Caco-2 (cell line): Measurements from ENCODE around the gene THEM4. TPM values are rescaled to one million over a fixed set of nuclear protein-coding genes. Genes with fewer than 3 reads are reported as not detected.

Experiments used
- BruUV-seq: library from RNA; stranded (reverse); fragments of 400-500 nt; replicated peaks from 2 replicates; lab custom pipeline; 2021; lab: Mats Ljungman, UMichigan
- CTCF ChIA-PET: fragments of 300-600 bp; sonication (Branson Sonifier 250); formaldehyde crosslinking; loops from one replicate; lab custom pipeline; 2022; ENCODE audit warnings: antibody characterized with exemption; lab: Charles Lee
- POLR2A ChIA-PET: fragments of 300-600 bp; sonication (Branson Sonifier 250); formaldehyde crosslinking; loops from one replicate; lab custom pipeline; 2022; ENCODE audit warnings: antibody characterized with exemption; lab: Charles Lee
- DNase-seq, 2 experiments: peaks; one replicate each; pipeline versions ENCODE4 v3.0.0 to v3.0.0-alpha.2; 2020 to 2022
- H3K27me3 ChIP-seq: replicated peaks from 2 replicates; pipeline ENCODE4 v1.6.0; 2011; ENCODE audit warnings: low read length; ENCODE audit not compliant: control insufficient read depth, insufficient read depth
- H3K36me3 ChIP-seq: 2 replicates; pipeline ENCODE4 v1.5.1; 2011; ENCODE audit warnings: low read length; ENCODE audit not compliant: control insufficient read depth, insufficient read depth
- H3K4me1 ChIP-seq: fragments of 250-450 bp; sonication (Bioruptor Pico); 2 replicates; pipeline ENCODE4 v1.5.1; 2020; ENCODE audit warnings: mild to moderate bottlenecking
- H3K4me3 ChIP-seq: 2 replicates; pipeline ENCODE4 v1.5.1; 2011; ENCODE audit warnings: low read depth, mild to moderate bottlenecking, control low read depth, low read length
- H3K9me3 ChIP-seq: fragments of 250-450 bp; sonication (Bioruptor Pico); 2 replicates; pipeline ENCODE4 v1.5.1; 2020; ENCODE audit warnings: mild to moderate bottlenecking, moderate library complexity
- H3K27ac Mint-ChIP-seq: one replicate; pipeline ENCODE4 v1.8.0; 2022; ENCODE audit warnings: mixed read lengths; ENCODE audit not compliant: unreplicated experiment
- H3K27me3 Mint-ChIP-seq: one replicate; pipeline ENCODE4 v1.8.0; 2022; ENCODE audit warnings: mixed read lengths; ENCODE audit not compliant: insufficient read depth, unreplicated experiment
- H3K36me3 Mint-ChIP-seq: one replicate; pipeline ENCODE4 v1.8.0; 2022; ENCODE audit warnings: mild to moderate bottlenecking, mixed read lengths; ENCODE audit not compliant: insufficient read depth, unreplicated experiment
- H3K4me1 Mint-ChIP-seq: one replicate; pipeline ENCODE4 v1.8.0; 2022; ENCODE audit warnings: low read depth, mixed read lengths; ENCODE audit not compliant: unreplicated experiment
- H3K4me3 Mint-ChIP-seq: one replicate; pipeline ENCODE4 v1.8.0; 2022; ENCODE audit warnings: mild to moderate bottlenecking, moderate library complexity, mixed read lengths; ENCODE audit not compliant: unreplicated experiment
- H3K9me3 Mint-ChIP-seq: one replicate; pipeline ENCODE4 v1.8.0; 2022; ENCODE audit warnings: mixed read lengths; ENCODE audit not compliant: unreplicated experiment
- CTCF ChIP-seq, 2 experiments: fragments of 200-600 bp in 1 of 2; IDR thresholded peaks; 1 replicate in 1 of 2; 2 replicates in 1 of 2; pipeline versions ENCODE4 v1.5.1 to v1.8.0; 2011 to 2022; ENCODE audit warnings: antibody characterized with exemption in 1 of 2, control low read depth in 1 of 2, inconsistent platforms in 1 of 2, low read depth in 1 of 2, low read length in 1 of 2, mild to moderate bottlenecking in 1 of 2, moderate library complexity in 1 of 2; ENCODE audit not compliant: insufficient read depth in 1 of 2, severe bottlenecking in 1 of 2, unreplicated experiment in 1 of 2
- intact Hi-C: fragments of 100-400 bp; cut with micrococcal nuclease; formaldehyde crosslinking; loops from one replicate; pipeline ENCODE4 v1.10.0; 2022; ENCODE audit not compliant: unreplicated experiment
- total RNA-seq: library from RNA; stranded (reverse); gene quantifications from 2 replicates; pipeline ENCODE4 v1.2.3, GENCODE V29; 2022

THEM4 gene
- total RNA-seq, 1 experiment from 2014 or later = 9.5 TPM

- ChIA-PET POLR2A (no interaction called here), CTCF (no interaction called here)
- intact Hi-C loops = no loop called here
- Mint-ChIP-seq H3K4me1 (peaks cover 19% of the 10 kb centered on the region), H3K36me3 (peaks cover 5% of the 10 kb centered on the region), H3K27ac (no peak overlapping the region), H3K27me3 (no peaks in the 10 kb centered on the region), H3K4me3 (no peak overlapping the region), H3K9me3 (no peaks in the 10 kb centered on the region)
- DNase-seq = no peak
- Histone ChIP-seq H3K9me3 (no peaks in the 10 kb centered on the region), H3K4me1 (peaks cover 13% of the 10 kb centered on the region), H3K36me3 (no peaks in the 10 kb centered on the region), H3K27me3 (no peaks in the 10 kb centered on the region), H3K4me3 (no peak overlapping the region)
- no TSS peak for BruUV-seq
- no peak for TF ChIP-seq CTCF (IDR thresholded peaks at IDR 0.05; ENCODE audit: insufficient read depth in 1 of 2, low read depth in 1 of 2, low read length in 1 of 2, severe bottlenecking in 1 of 2, unreplicated experiment in 1 of 2)
These were observed 78.1 kb downstream of the THEM4 start for GRCh38 chr1:151831256-151831591.

GRCh38 chr1:151830055-151830454 lies 79.3 kb downstream of the THEM4 start:
- intact Hi-C loops = no loop called here
- Histone ChIP-seq H3K4me1 (0 out of 2 replicates have a peak, but pooled peaks cover 1% of the 10 kb centered on the region), H3K9me3 (no peaks in the 10 kb centered on the region), H3K4me3 (no peak overlapping the region), H3K27me3 (no peaks in the 10 kb centered on the region), H3K36me3 (no peaks in the 10 kb centered on the region)
- H3K9me3 Mint-ChIP-seq = no peaks in the 10 kb centered on the region
- peaks cover 4% of the 10 kb centered on the region for H3K36me3 Mint-ChIP-seq
- H3K4me3 Mint-ChIP-seq = no peak overlapping the region
- POLR2A ChIA-PET = no interaction called here
- no peaks in the 10 kb centered on the region for H3K27me3 Mint-ChIP-seq
- CTCF ChIA-PET = interaction anchor here (0.6 kb wide), 1 partner anchor 10 kb away, joined by 3 read pairs; no protein-coding TSS in a partner anchor
- no peak for DNase-seq
- BruUV-seq = no TSS peak
- no peak overlapping the region for H3K27ac Mint-ChIP-seq
- no peak for TF ChIP-seq CTCF (IDR thresholded peaks at IDR 0.05; ENCODE audit: insufficient read depth in 1 of 2, low read depth in 1 of 2, low read length in 1 of 2, severe bottlenecking in 1 of 2, unreplicated experiment in 1 of 2)
- peaks cover 12% of the 10 kb centered on the region for H3K4me1 Mint-ChIP-seq

- Mint-ChIP-seq H3K27me3 (no peaks in the 10 kb centered on the region), H3K27ac (no peak overlapping the region), H3K36me3 (peaks cover 4% of the 10 kb centered on the region), H3K4me3 (no peak overlapping the region), H3K4me1 (peaks cover 12% of the 10 kb centered on the region), H3K9me3 (no peaks in the 10 kb centered on the region)
- Histone ChIP-seq H3K27me3 (no peaks in the 10 kb centered on the region; the same call in 1 of the 2 replicates), H3K4me3 (no peak overlapping the region), H3K36me3 (no peaks in the 10 kb centered on the region), H3K4me1 (no peaks in the 10 kb centered on the region), H3K9me3 (no peaks in the 10 kb centered on the region)
- ChIA-PET CTCF (no interaction called here), POLR2A (interaction anchor here (0.5 kb wide), 1 partner anchor 345 kb away, joined by 3 read pairs; no protein-coding TSS in a partner anchor)
- no peak for DNase-seq
- TF ChIP-seq CTCF (IDR thresholded peaks at IDR 0.05; ENCODE audit: insufficient read depth in 1 of 2, low read depth in 1 of 2, low read length in 1 of 2, severe bottlenecking in 1 of 2, unreplicated experiment in 1 of 2) = no peak
- intact Hi-C loops = no loop called here
- no TSS peak for BruUV-seq
These were observed 79.8 kb downstream of the THEM4 start for GRCh38 chr1:151829352-151830046.
